AG04450 (cell line): ENCODE results near the gene KIF25. TPM values are rescaled to one million over a fixed set of nuclear protein-coding genes. Genes with fewer than 3 reads are reported as not detected.
A peak's percentile ranks its signal among the peaks of the same experiment; 100 is the strongest.

Experiments used
- CTCF ChIA-PET: fragments of 300-600, 350-600 bp; formaldehyde crosslinking; extraction: SDS; loops from one replicate; lab custom pipeline; 2022; ENCODE audit warnings: antibody characterized with exemption, inconsistent platforms; lab: Charles Lee
- POLR2A ChIA-PET: fragments of 350-600 bp; formaldehyde crosslinking; extraction: SDS; loops from one replicate; lab custom pipeline; 2021; ENCODE audit warnings: antibody characterized with exemption, inconsistent platforms; lab: Yijun Ruan, JAX
- DNase-seq: peaks from one replicate; pipeline ENCODE4 v3.0.0-alpha.2; 2011; ENCODE audit warnings: low read depth, low spot score
- H3K27ac ChIP-seq: one replicate; pipeline ENCODE4 v1.5.1; 2012; ENCODE audit warnings: low read depth, low read length, control low read depth
- H3K27me3 ChIP-seq: one replicate; pipeline ENCODE4 v1.6.0; 2012; ENCODE audit warnings: low read length; ENCODE audit not compliant: control insufficient read depth, insufficient read depth
- H3K4me3 ChIP-seq: 2 replicates; pipeline ENCODE4 v1.5.1; 2011; ENCODE audit warnings: mild to moderate bottlenecking, low read depth, low read length, control low read depth
- H3K9me3 ChIP-seq: 2 replicates; pipeline ENCODE4 v1.5.1; 2012; ENCODE audit warnings: low read length; ENCODE audit not compliant: control insufficient read depth, insufficient read depth
- polyA plus RNA-seq: library from polyadenylated mRNA; depleted of rRNA; stranded (reverse); fragments of >200 nt; gene quantifications from 2 replicates; pipeline ENCODE4 v1.2.3, GENCODE V29; 2011
- TF ChIP-seq, protein P1 (sequence below): IDR thresholded peaks from 2 replicates; pipeline ENCODE4 v1.5.1; 2011; ENCODE audit warnings: low read depth, low read length, control low read depth, inconsistent platforms

KIF25 gene
- polyA plus RNA-seq, 1 experiment, result not detected

DNA sequence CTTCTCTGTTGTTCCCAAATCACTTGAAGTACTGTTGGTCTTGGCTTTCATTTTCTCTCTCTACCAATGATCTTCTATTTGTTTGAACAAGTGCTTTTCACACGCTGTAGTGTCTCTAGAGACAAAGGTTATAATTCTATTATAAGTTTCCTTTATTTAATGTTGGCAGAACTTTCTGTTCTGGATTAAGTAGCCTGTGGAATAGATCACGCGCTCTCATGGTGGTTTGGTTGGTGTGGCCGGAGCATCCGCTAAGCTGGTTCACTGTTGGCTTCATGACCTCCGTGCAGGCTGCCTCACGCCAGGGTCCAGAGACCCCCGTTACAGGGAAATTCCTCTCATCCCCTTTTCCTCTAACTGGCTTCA is 30.9 kb upstream of the KIF25 start:
- no peak for DNase-seq
- TF ChIP-seq, protein P1, sequence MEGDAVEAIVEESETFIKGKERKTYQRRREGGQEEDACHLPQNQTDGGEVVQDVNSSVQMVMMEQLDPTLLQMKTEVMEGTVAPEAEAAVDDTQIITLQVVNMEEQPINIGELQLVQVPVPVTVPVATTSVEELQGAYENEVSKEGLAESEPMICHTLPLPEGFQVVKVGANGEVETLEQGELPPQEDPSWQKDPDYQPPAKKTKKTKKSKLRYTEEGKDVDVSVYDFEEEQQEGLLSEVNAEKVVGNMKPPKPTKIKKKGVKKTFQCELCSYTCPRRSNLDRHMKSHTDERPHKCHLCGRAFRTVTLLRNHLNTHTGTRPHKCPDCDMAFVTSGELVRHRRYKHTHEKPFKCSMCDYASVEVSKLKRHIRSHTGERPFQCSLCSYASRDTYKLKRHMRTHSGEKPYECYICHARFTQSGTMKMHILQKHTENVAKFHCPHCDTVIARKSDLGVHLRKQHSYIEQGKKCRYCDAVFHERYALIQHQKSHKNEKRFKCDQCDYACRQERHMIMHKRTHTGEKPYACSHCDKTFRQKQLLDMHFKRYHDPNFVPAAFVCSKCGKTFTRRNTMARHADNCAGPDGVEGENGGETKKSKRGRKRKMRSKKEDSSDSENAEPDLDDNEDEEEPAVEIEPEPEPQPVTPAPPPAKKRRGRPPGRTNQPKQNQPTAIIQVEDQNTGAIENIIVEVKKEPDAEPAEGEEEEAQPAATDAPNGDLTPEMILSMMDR, result no peak
- ChIA-PET CTCF (no interaction called here), POLR2A (no interaction called here)
- no peak overlapping the region for H3K27ac ChIP-seq
- H3K9me3 ChIP-seq, result no peaks in the 10 kb centered on the region; the same call in 1 of the 2 replicates
- no peaks in the 10 kb centered on the region for H3K27me3 ChIP-seq
- H3K4me3 ChIP-seq, result no peak overlapping the region

DNA sequence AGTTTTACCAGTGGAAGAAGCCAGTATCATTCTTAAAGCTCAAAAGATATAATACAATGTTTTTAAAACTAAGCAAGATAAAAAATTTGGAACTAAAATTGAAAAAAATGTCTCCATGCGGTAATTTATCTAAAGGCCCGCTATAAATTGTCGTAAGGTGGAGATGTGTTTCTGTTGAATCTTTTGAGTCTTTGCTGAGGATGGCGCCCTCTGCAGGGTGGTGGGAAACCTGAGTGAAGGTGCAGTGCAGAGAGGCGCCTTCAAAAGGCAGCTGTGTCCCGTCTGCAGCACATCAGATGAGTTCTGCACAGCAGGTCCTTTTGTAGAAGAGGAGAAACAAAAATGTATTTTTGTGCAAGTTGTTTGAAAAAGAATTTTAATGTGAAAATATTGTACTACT is 29.4 kb upstream of the KIF25 start:
- DNase-seq, result no peak
- TF ChIP-seq, protein P1, result peak; percentile 25
- H3K4me3 ChIP-seq, result no peak overlapping the region
- H3K27ac ChIP-seq, result no peak overlapping the region
- H3K9me3 ChIP-seq, result no peaks in the 10 kb centered on the region
- ChIA-PET POLR2A (no interaction called here), CTCF (interaction anchor here (1.0 kb wide), 1 partner anchor 13 kb away, joined by 6 read pairs; no protein-coding TSS in a partner anchor)
- no peaks in the 10 kb centered on the region for H3K27me3 ChIP-seq

DNA sequence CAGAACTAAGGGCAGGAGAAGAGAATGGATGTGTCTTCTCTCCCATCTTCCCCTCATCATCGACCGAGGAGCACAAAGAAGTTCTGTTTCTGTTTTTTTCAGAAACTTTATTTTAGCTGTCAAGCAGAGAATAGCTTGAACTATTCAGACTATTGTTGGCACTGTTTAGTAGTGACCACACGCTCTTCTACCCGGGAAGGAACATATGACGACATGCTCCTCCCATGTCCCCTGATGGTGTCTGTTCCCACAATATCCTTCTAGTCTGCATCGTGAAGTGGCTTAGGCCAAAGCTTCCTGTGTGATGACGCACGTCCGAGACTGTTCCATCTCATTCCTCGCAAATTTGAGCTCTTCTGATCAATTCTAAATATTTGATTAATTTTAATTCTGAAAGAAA is 27.2 kb upstream of the KIF25 start:
- CTCF ChIA-PET, result no interaction called here
- Histone ChIP-seq H3K27me3 (no peaks in the 10 kb centered on the region), H3K9me3 (no peaks in the 10 kb centered on the region; the same call in 1 of the 2 replicates), H3K27ac (no peak overlapping the region), H3K4me3 (no peak overlapping the region)
- POLR2A ChIA-PET, result no interaction called here
- TF ChIP-seq, protein P1, result no peak
- no peak for DNase-seq

DNA sequence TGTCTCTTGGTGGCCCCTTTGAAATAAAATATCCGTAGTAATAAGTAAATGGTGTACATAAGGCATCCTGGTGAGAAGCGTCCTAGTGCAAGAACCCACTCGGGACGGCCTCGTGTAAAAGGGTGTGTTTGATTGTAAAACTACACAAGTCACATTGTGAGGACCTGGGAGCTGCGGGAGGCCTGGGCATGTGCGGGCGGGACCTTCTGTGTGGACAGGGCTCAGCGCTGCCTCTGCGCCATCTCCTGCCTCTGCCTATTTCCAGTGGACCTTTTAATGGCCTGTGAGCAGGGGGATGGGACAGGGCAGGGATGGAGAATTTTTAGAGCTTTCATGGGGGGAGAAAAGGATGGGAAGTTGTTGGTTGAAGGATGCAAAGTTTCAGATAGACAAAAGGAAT is 25.3 kb upstream of the KIF25 start:
- TF ChIP-seq, protein P1, result no peak
- ChIA-PET POLR2A (no interaction called here), CTCF (no interaction called here)
- H3K9me3 ChIP-seq, result peaks cover 7% of the 10 kb centered on the region; the same call in 1 of the 2 replicates
- no peaks in the 10 kb centered on the region for H3K27me3 ChIP-seq
- H3K27ac ChIP-seq, result no peak overlapping the region
- H3K4me3 ChIP-seq, result no peak overlapping the region
- no peak for DNase-seq

DNA sequence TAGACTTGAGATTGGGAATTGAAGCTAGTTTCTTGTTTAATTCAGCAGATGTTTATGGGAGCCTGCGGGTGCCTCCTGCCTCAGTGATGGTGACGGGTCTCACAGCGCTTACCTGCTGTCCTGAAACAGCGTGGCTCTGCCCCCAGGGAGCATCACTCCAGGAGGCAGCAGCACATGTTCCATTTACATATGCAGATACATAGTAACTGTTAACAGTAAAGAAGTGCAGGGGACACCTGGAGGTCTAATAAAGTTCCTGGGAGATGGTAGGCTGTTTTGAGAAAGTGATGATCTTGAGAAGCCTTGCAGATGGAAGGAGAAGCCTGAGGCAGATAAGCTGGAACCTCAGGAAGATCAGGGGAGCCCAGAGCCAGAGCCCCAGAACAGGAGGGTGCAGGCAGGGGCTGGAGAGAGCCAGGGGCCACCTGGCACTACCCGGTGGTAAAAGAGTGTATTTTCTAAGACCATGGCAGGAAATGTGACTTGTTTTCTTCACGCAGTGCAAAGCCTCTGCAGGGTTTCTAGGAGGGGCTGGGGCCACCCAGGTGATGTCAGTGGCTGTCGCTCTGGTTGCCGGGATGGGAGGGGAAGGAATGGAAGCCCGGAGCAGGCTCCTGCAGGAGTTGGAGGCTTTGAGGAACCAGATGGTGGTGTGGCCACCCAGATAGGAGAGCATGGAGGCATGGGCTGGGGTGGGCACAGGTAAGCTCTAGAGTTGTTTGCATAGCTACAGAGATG is 24.2 kb upstream of the KIF25 start:
- Histone ChIP-seq H3K4me3 (no peak overlapping the region), H3K9me3 (peaks cover 15% of the 10 kb centered on the region; the same call in 1 of the 2 replicates), H3K27ac (no peak overlapping the region), H3K27me3 (no peaks in the 10 kb centered on the region)
- DNase-seq, result no peak
- TF ChIP-seq, protein P1, result no peak
- ChIA-PET POLR2A (no interaction called here), CTCF (no interaction called here)
